ENCODE results near the gene XPA. TPM values are rescaled to one million over a fixed set of nuclear protein-coding genes. Genes with fewer than 3 reads are reported as not detected.
A peak's percentile ranks its signal among the peaks of the same experiment; 100 is the strongest.

Gene XPA
- total RNA-seq, 1 donor from 2014 or later, result 13.7 TPM

GRCh38 chr9:97636903-97637302 is 60.2 kb downstream of the XPA start:
- Mint-ChIP-seq H3K9me3 (no peaks in the 10 kb centered on the region), H3K4me3 (peak overlapping the region; percentile 58), H3K27me3 (no peaks in the 10 kb centered on the region), H3K27ac (no peak overlapping the region), H3K36me3 (no peaks in the 10 kb centered on the region), H3K4me1 (ENCODE audit: unreplicated experiment) (peaks cover 28% of the 10 kb centered on the region)
- no peak for DNase-seq (ENCODE audit: extremely low spot score, unreplicated experiment)
- TF ChIP-seq, protein P1, sequence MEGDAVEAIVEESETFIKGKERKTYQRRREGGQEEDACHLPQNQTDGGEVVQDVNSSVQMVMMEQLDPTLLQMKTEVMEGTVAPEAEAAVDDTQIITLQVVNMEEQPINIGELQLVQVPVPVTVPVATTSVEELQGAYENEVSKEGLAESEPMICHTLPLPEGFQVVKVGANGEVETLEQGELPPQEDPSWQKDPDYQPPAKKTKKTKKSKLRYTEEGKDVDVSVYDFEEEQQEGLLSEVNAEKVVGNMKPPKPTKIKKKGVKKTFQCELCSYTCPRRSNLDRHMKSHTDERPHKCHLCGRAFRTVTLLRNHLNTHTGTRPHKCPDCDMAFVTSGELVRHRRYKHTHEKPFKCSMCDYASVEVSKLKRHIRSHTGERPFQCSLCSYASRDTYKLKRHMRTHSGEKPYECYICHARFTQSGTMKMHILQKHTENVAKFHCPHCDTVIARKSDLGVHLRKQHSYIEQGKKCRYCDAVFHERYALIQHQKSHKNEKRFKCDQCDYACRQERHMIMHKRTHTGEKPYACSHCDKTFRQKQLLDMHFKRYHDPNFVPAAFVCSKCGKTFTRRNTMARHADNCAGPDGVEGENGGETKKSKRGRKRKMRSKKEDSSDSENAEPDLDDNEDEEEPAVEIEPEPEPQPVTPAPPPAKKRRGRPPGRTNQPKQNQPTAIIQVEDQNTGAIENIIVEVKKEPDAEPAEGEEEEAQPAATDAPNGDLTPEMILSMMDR (conservative IDR thresholded peaks at IDR 0.05), result no peak

DNA sequence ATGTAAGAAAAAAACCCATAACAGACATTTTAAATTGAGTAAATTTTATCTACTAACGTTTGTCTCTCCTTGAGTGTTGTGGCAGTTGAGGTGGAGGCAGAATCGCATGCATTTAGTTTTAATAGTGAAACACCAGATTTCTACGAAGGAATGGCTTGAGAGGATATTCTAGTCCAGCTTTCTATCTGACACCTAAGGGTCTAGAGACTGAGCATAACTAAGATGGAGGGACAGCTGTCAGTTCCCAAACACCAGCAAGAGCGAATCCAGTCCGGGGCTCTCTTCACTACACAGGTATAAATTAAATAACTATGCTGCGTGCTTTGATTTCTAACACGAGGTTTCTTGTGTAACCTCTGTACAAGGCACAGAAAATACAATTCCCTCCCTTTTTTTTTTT is 62.1 kb downstream of the XPA start:
- Mint-ChIP-seq H3K4me3 (peak overlapping the region; percentile 97), H3K27ac (peak overlapping the region; percentile 99), H3K36me3 (no peaks in the 10 kb centered on the region), H3K9me3 (no peaks in the 10 kb centered on the region), H3K27me3 (no peaks in the 10 kb centered on the region), H3K4me1 (ENCODE audit: unreplicated experiment) (peaks cover 37% of the 10 kb centered on the region)
- no peak for DNase-seq (ENCODE audit: extremely low spot score, unreplicated experiment)
- TF ChIP-seq, protein P1 (conservative IDR thresholded peaks at IDR 0.05), result no peak

DNA sequence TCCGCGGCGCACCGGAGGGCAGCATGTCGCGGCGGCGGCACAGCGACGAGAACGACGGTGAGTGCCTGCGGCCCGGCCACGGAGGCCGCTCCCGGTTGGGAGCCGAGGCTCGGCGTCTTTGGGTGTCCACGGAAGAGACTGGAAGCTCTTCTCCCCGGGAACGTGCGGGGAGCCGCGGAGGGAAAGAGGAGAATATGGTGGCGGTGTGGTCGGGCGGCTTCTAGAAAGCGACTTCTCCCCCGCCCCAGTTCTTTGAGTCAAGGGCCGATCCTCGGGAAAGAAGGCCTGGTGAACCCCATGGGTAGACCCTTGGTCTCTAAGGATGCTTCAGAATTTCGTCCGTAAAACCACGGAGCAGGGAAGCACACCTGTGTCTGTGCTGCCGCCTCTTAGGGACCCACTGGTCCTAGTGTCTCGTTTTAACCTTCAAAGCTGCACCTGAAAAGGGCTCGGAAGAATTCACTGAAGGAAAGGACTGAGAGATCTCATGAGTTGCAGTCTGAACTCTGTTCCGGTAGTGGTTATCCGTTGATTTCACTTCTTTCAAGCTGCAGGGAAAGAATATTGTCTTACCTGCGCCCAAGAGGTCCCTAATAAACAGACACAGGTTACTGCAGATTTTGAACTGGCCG is 63.2 kb downstream of the XPA start:
- peaks cover 37% of the 10 kb centered on the region for H3K4me1 Mint-ChIP-seq (ENCODE audit: unreplicated experiment)
- no peaks in the 10 kb centered on the region for H3K27me3 Mint-ChIP-seq
- TF ChIP-seq, protein P1 (conservative IDR thresholded peaks at IDR 0.05), result no peak
- no peaks in the 10 kb centered on the region for H3K36me3 Mint-ChIP-seq
- no peaks in the 10 kb centered on the region for H3K9me3 Mint-ChIP-seq
- no peak for DNase-seq (ENCODE audit: extremely low spot score, unreplicated experiment)
- H3K27ac Mint-ChIP-seq, result peak overlapping the region; percentile 99
- peak overlapping the region; percentile 97 for H3K4me3 Mint-ChIP-seq

DNA sequence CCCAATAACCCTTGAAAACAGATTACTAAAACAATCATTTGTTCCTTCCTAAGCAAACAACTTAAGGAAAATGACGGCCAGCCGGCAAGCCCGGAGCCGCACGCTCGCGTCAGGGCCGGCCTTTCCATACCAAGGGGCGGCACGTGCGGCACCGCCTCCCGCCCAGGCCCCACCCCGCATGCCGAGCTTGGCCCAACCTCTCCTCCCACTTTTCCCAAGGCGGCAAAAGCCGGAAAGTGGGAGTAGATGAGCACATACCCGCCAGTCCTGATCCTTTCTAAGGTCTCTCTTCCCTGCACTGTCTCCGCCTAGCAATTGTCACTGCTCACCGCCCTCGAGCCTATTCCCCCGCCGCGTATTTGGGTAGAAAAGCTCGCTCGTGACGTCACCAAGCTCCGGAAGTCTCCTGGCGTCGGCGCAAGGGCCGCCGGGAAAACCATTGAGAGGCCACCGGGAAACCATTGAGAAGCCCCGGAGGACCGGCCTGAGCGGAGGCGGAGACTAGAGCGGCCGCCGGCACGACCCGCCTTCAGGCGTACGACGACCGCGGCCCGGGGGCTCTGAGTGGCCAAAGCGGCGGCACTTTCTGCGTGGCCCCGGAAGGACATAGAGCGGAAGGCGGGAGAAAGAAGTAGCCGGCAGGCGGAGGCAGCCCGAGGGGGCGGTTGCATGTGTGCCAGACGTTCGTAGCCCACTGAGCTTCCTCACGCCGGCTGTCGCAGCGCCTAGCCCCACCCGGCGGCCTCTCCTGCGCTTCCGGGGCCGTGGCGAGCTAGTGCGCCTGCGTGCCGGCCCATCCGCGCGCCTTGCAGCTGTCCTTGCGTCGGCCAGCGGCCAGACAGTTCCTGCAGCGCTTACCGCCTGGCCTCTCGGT is 63.9 kb downstream of the XPA start, which contains the start of the genes NCBP1 and TSTD2:
TSS of gene NCBP1 (plus strand) at position 837 of the 874 bp plus-strand sequence. CDS start 61 bp downstream, outside the sequence.
TSS of gene TSTD2 (minus strand) at position 384 of the 874 bp plus-strand sequence. CDS start 5,806 bp downstream, outside the sequence.
- Mint-ChIP-seq H3K4me3 (peak within 1 kb of the TSS; percentile 97), H3K4me1 (ENCODE audit: unreplicated experiment) (peaks cover 35% of the 10 kb centered on the region), H3K36me3 (no peaks in the 10 kb centered on the region), H3K27me3 (no peaks in the 10 kb centered on the region), H3K9me3 (no peaks in the 10 kb centered on the region), H3K27ac (peak within 1 kb of the TSS; percentile 99)
- DNase-seq (ENCODE audit: extremely low spot score, unreplicated experiment), result peak; percentile 96
- TF ChIP-seq, protein P1 (conservative IDR thresholded peaks at IDR 0.05), result no peak

GRCh38 chr9:97632248-97632984 is 64.7 kb downstream of the XPA start:
- Mint-ChIP-seq H3K36me3 (peaks cover 2% of the 10 kb centered on the region), H3K27me3 (no peaks in the 10 kb centered on the region), H3K27ac (peak overlapping the region; percentile 99), H3K9me3 (no peaks in the 10 kb centered on the region), H3K4me3 (peak overlapping the region; percentile 97), H3K4me1 (ENCODE audit: unreplicated experiment) (peaks cover 36% of the 10 kb centered on the region)
- DNase-seq (ENCODE audit: extremely low spot score, unreplicated experiment), result no peak
- TF ChIP-seq, protein P1 (conservative IDR thresholded peaks at IDR 0.05), result no peak
